GM19025 (cell line): Measurements from ENCODE around the gene RPTOR.

ENCODE experiments used
- ATAC-seq: cut with Tn5 transposase; IDR thresholded peaks from one replicate; pipeline ENCODE4 v1.9.1; 2021; ENCODE audit warnings: mild to moderate bottlenecking, low read depth, moderate library complexity; ENCODE audit not compliant: unreplicated experiment

Gene RPTOR

DNA sequence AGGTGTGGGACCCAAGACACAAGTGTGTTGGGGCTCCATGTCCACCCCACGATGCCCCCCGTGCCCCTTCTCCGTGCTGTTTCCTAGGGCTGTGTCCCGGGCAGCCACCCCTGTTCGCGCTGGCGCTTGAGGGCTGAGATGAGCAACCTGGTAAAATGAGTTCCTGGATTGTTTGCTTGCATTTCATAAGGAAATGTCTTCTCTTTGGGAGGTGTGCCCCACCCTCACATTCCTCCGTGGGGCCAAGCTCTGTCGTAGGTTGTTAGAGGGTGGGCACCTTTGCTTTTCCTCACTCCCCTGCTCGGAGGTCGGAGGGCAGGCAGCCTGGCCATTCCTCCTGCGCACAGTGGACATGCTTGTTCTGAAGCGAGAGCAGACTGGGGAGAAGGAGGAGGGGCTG lies 275.7 kb downstream of the RPTOR start:
- no peak for ATAC-seq

DNA sequence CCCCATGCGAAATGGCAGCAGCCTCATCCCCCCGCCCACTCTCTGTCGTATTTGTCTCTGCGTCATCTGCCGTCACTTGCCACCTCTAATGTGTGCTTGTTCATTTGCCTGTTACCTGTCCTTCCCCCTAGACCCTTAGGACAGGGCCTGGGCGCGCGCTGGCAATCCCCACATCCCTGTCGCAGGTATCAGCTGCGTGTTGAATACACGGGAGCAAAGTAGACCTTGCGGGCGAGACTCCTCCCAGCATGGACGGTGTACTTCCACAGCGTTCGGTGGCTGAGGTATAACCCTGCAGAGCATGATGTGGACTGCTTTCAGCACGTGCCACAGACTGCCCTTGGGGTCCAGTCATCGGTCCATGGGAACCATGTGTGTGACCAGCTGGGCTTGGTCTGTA lies 276.9 kb downstream of the RPTOR start:
- no peak for ATAC-seq

DNA sequence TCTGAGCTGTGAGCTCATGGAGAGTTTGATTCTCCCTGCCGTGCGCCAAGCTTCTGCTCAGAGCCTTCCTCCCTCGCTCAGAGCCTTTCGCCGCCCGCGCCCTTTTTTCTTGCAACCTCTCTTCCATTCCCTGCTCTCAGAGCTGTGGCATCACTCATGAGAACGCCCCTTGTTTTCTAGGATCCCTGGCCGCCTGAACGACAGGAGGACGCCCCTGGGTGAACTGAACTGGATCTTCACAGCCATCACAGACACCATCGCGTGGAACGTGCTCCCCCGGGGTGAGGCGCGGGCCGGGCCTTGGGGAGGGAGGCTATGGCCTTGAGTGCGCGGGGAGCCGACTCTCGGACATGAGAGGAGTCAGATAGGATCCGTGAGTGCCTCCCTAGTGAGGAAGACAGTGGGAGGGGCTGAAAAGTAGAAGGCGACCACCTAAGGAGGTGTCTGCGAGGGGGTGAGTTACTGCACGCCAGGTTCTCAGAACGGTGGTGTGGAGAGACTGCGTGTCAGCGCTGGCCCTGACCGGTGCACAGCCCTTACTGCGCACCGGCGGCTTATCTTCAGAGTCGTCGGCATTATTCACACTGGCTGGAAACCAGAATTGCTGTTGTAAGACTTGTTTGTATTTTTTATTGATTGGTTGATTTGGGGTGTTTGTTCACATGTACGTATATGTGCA lies 277.5 kb downstream of the RPTOR start:
- ATAC-seq: no peak

DNA sequence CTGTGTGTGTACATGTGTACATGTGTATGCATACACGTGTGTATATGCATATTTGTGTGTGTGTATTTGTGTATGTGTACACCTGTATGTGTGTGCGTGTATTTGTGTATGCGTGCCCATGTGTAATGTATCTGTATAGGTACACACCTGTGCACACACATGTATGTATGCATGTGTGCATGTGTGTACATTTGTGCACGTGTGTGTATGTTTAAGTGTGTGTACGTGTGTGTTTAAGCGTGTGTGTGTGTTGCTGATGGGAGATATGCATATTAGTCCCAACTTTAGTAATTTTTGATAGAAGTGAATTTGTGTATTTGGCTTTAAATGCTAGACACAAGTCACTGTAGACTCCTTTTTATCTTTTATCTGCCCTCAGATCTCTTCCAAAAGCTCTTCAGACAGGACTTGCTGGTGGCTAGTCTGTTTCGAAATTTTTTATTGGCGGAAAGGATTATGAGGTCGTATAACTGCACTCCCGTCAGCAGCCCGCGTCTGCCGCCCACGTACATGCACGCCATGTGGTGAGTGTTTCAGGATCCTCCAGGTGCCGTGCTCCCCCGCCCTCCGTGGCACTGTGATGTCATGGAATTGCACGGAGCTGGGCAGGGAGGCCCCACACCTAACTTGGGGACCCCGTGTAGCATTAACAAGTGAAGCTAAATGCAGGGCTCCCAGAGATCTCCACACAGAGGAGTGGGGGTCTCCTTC lies 278.2 kb downstream of the RPTOR start:
- no peak for ATAC-seq

DNA sequence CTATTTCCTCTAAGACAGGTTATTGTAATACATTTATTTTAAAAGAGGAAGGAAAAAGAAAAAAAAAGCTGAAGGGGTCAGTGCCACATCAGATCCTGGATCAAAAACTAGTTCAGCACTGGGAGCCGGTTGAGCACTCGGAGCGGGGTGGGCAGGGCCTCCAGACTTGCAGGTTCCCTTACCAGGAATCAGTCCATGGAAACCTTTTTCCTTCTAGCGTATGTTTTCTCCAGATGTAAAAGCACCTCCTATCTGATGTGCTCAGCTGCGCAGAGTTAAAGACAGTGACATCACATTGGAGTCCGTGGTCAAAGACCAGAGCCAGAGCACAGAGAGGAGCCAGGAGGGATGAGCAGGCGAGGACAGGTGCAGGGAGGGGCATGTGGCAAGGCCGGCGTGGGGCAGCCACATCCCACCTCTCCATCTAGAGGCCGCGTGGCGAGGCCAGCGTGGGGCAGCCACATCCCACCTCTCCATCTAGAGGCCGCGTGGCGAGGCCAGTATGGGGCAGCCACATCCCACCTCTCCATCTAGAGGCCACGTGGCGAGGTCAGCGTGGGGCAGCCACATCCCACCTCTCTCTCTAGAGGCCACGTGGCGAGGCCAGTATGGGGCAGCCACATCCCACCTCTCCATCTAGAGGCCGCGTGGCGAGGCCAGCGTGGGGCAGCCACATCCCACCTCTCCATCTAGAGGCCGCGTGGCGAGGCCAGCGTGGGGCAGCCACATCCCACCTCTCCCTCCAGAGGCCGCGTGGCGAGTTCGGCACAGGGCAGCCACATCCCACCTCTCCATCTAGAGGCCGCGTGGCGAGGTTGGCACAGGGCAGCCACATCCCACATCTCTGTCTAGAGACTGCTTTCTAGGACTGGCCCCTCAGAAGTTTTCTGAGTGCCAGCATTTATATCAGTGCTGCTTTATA lies 280.2 kb downstream of the RPTOR start:
- no peak for ATAC-seq

DNA sequence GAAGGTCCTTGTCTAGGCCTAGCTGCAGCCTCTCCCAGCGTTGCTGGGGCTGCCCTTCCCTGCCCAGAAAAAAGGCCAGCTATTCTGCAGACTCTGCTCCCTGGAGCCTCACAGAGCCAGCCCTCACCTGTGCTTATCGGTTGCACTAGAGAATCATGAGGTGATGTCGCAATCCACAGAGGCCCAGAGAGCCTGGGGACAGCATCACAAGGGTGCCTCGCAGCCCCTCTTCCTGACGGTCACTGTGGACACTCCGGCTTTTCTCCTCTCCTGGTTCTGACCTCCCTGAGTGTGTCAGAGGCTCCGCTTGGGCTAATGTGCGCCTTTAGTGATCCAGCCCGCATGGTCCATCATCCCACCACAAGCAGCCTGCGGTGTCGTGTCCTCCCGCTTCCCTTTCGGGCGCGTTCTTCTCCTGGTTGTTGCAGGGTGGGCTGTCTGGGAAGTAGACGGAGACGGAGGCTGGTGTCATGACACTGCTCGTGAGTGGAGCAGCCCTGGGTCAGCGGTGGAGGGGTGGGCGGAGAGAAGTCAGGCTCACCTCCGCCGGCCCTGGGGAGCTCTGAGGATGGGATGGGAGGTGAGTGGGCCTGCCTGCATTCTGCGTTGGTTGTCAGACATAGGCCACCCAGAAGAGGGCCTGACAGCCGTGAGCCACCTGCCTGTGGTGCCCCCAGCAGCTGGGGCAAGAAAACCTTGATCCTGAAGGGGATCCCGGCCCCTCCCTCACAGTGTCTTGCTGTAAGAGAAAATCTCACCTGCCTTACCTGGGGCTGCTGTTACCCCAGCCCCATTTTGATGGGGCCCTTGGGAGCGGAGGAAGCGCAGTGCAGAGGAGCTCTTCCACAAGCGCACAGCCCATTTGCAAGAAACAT lies 281.1 kb downstream of the RPTOR start:
- ATAC-seq: no peak

DNA sequence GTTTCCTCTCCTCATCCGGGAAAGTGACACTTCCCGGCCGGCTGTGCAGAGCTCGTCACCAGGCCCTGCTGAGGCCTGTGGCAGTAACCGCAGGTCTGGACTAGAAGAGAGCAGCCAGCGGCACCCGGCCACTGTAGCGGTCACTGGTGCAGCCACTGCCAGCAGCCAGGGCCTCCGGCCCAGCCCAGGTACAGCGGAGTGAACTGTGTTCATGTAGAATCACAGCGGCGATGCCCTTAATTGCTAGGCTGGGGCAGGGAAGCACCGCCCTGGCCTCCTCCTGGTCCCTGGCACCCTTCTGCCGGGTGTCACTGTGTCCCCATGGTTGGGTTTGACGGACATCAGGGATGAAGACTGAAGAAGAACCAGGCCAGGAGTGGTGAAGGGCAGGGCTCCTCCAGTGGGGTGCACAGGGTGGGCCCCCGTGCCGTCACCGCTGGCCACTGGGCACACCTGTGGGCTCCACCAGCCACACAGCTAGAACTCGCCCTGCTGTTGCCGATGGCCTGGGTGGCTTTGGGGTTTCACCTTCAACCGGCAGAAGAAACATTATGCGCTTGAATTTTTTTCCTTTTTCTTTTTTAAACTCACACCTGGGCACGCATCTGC lies 281.8 kb downstream of the RPTOR start:
- ATAC-seq: no peak

DNA sequence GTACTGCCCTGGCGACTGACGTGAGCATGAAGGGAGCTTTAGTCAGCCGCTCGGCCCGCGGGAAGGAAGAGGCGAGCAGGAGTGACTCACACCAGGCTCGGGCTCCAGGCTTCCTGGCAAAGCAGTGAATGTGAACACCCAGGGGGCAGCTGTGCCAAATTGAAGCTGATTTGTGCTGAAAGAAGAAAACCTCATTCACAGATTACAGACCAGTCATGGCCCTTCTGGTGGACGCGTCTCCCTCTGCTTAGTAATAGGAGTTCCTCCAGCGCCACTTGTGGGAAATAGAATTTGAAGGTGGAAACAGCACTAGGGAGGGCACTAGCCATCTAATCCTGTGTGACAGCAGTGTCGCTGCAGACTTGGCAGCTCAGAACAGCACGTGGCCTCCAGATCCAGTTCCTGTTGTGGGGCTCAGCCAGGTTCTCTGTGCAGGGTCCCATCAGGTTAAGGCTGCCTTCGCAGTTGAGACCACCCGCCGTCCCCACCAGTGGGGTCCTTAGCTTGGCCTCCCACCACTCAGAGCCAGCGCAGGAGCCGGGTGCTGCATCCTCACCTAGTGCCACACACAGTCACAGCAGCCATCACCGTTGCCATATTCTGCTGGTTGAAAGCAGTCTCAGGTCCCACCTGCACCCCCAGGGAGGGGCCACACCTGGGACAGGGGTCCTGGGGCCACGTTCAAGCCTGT lies 282.5 kb downstream of the RPTOR start:
- ATAC-seq: no peak

DNA sequence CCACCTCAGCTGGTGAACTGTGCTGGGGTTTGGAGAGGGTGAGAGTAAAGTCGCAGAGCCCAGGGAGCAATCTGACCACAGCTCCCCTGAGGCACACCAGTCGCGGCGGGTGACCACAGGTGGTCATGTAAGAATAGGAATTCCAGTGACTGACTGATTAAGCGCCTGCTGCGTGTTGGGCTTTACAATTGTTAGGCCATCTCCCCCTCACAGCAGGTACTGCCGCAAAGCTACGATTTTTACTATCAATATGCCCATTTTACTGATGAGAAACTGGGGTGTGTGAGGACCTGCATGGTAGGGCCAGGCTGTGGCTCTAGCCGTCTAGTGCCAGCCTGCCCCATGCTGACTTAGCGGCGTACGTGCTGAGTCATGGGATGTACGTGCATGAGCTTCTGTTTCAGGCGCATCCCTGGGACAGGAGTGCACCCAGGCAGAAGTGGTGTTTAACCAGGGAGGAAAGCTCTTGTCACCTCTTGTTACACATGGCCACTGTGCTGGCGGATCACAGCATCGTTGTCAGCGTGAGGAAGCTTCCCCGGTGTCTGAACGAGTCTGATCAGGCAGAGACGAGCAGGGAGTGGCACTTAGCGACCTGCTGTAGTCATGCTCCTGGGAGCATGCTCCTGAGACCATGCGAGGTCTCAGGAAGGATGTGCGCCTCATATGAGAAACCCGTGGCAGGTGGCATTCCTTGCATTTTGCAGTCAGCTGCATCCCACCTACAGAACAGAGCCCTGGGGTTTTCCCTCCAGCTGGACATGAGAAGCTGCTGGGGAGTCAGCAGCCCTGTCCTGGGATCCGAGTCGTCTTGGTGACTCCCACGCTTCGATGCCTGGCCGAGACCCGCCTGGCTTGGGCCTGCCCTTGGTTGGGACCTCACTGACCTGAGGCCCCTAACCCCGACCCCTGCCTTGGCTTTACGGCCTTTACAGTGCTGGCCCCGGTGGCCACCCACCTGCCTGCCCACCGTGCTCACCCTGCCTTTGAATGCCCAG lies 283.3 kb downstream of the RPTOR start:
- no peak for ATAC-seq

DNA sequence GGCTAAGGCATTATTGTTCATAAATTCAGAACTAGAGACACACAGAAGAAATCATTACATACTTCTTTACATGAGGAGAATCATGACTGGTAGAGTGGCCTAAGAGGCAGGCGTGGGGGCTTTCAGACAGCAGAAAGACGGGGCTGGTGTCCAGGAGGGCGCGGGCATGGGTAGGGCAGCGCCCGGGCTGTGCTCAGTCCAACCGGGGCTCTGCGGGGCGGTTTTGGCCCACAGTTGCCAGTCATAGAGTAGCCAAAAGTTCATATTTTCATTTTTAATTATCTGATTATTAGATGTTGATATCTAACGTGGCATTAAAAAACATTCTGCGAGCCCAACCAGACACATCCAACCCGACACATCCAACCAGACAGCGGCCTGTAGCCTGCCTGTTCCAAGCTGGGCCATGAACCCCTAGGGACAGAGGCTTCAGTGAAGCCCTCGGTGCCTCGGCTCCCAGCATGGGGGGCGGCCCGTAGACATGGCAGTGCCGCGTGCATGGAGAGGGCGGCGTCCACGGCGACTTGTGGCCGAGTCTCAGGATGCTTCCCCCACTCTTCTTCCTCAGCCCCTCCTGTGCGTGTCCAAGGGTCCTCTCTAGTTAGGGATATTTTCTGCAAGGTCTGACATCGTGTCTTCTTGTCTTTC lies 284.7 kb downstream of the RPTOR start:
- ATAC-seq: no peak

DNA sequence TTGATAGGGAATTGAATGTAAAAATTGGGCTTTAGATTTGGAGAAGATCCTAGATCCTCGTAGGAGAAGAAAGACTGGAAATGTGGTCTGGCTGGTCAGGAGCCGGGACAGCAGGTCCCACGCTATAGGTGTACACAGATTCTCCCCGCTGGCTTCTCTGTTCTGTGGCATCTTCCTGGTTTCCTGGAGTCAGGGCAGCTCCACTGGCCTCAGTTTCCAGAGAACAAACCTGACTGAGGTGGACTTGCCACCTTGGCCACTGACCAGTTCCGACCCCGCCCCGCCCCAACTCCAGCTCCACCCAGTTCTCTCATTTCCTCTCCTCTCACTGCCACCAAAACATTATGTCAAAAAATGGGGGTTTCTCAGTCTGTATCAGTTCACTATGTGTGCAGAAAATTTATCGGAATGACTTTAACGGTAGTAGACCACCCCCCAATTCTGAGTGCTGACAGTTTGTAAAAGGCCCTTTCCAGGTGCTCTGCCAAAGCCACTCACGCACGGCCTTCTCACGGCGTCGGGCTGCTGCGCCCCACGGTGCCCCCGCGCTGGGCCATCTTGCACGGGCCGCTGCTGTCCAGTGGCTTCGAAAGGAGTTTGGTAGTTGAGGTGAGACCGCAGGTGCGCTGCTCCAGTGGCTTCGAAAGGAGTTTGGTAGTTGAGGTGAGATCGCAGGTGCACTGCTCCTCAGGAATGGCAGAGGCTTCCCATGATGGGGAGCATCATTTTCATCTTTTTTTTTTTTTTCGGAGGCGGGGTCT lies 285.6 kb downstream of the RPTOR start:
- ATAC-seq: no peak

DNA sequence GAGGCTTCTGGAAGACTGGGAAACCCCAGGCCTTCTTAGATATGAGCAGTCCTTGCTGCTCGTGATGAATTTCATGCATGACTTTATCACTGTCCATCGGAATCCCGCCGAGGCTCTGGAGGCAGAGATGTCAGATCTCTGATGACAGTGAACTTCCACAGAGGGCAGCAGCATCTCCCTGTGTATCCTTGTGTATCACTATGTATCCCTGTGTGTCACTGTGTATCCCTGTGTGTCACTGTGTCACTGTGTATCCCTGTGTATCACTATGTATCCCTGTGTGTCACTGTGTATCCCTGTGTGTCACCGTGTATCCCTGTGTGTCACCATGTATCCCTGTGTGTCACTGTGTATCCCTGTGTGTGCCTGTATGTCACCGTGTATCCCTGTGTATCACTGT lies 286.9 kb downstream of the RPTOR start:
- ATAC-seq: no peak

DNA sequence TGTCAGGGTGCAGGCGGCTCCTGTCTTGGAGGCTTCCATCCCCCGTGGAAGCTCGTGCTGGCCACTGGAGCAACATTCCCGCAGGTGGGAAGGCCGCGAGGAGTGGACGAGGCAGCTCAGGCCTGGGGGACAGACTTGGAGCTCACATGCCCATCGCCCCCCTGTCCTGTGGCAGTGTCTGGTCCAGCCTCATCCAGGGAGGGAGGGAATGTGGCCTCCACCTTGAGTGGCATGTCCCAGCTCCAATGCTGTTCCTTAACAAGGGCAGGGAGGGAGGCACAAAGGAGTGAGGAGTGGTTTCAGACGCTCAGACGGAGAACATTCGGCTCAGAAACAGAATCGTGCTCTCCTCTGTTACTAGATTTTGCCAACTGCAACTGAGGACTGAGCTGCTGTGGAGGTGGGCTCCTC lies 287.6 kb downstream of the RPTOR start:
- no peak for ATAC-seq

DNA sequence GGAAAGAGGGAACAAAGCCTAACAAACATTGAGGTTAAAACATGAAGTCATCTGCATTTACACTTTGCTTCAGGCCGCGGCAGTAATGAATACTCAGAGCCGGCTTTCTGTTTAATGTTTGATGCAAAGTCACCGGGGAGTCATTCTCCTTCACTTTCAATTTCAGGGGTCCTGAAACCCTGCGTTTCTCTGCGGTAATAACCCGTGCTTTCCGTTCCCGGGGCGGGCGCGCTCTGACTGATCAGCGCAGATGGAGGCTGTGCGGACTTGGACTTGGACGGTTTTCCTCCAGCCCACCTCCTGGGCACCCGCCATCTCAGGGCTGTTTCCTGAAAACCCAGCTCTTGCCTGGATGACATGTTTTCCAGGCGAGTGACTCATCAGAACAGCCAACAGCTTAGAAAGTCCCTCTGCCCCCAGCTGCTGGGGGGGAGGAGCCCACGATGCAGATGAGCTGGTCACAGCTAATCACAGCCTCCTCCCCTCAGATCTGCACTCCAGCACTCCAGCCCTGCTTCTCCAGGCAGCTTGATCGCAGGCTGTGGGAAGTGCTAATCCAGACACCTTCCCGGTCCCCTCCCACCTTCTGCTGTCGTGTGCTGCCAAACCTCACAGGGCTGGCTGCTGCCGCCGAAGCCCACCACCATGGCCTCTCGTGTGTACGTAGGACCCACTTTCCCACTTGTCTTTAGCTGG lies 288.4 kb downstream of the RPTOR start:
- ATAC-seq: peak; percentile 76

DNA sequence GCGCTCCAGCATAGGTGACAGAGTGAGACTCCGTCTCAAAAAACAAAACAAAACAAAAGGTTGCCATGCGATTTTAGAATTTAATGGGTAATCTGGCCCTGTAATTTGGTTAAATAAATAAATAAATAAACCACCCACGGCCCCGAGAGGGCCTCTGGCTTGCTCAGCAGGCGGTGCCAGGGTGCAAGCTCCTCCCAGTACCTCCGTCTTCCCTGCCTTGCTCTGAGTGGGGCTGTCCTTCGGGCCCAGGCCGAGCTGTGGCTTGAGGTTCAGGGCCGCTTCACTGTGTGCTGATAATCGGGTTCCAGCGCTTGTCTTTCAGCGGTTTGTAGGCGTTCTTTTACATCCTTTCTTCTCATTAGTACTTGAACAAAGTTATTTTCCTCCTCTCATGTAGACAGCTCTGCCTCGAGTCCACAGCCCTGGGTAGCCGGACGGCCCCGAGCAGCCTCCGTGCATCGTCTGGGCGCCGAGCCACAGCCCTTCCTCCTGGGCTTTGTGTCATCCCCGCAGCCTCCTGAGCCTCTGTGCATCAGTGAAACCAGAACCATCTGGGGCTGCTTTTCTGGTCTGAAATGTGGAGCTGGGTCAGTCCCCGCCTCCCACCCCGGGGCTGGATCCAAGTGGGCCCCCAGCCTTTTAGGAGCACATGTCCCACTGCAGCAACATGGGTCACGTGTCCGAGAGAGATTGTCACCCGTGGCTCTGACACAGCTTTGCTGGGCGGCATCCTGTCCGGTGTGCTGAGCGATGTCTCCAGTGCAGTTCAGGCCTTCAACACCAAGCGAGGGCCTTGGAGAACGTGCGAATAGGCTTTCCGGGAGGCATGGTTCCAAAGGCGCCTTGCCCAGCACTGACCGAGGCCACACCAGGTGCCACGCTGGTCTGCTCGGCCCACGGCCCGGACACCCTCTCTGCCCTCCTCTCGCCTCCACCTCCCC lies 289.6 kb downstream of the RPTOR start:
- no peak for ATAC-seq
